ENCODE results near the gene SYPL1. TPM values are rescaled to one million over a fixed set of nuclear protein-coding genes. Genes with fewer than 3 reads are reported as not detected.
A peak's percentile ranks its signal among the peaks of the same experiment; 100 is the strongest.

SYPL1 gene
- total RNA-seq, 4 donors from 2014 or later = 119 to 165 (median 132) TPM

DNA sequence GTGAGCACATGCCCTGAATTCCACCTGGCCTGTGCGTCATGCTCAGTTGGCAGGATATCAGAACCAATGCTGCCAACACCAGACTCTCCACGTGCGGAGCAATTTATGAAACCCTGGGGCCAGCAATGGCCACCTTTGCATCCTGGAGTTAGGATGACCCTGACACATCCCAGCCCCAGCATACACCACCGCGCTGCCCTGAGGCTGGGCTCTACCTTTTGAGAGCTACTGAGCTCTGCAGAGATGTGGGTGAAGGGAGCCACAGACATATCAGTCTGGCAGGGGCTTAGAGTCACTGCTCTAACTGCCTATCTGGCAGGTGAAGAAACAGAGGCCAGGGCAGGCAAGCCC lies 41.9 kb downstream of the SYPL1 start:
- 22 to 40% methylated on average over 2 to 4 of the region's 5 CpGs for WGBS, 2 donors

GRCh38 chr7:106069471-106070200 lies 42.5 kb downstream of the SYPL1 start:
- 67 to 76% methylated on average over 6 to 8 of the region's 9 CpGs for WGBS, 2 donors
- Histone ChIP-seq H3K4me3 (replicated peaks in 1 of 3) (no peak overlapping the region), H3K27ac (peak overlapping the region; percentile 71 to 96 (median 91)), H3K36me3 (no peaks in the 10 kb centered on the region), H3K27me3 (no peaks in the 10 kb centered on the region), H3K4me1 (peaks cover 56 to 69% of the 10 kb centered on the region in 2 donors), H3K9me3 (no peaks in the 10 kb centered on the region)
- intact Hi-C loops (cut with DNase I) = loop anchor here (5.0 kb wide), 1 partner anchor 38 kb away; no protein-coding TSS in a partner anchor
- TF ChIP-seq POLR2A (IDR thresholded peaks at IDR 0.05) = peak in 1 of 2 donors; percentile 46
- TF ChIP-seq, protein P1, sequence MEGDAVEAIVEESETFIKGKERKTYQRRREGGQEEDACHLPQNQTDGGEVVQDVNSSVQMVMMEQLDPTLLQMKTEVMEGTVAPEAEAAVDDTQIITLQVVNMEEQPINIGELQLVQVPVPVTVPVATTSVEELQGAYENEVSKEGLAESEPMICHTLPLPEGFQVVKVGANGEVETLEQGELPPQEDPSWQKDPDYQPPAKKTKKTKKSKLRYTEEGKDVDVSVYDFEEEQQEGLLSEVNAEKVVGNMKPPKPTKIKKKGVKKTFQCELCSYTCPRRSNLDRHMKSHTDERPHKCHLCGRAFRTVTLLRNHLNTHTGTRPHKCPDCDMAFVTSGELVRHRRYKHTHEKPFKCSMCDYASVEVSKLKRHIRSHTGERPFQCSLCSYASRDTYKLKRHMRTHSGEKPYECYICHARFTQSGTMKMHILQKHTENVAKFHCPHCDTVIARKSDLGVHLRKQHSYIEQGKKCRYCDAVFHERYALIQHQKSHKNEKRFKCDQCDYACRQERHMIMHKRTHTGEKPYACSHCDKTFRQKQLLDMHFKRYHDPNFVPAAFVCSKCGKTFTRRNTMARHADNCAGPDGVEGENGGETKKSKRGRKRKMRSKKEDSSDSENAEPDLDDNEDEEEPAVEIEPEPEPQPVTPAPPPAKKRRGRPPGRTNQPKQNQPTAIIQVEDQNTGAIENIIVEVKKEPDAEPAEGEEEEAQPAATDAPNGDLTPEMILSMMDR (IDR thresholded peaks at IDR 0.05) = no peak
- peak; percentile 91 to 94 for DNase-seq

More for the DNA sequence above, 41.9 kb downstream of the SYPL1 start:
- DNase-seq = no peak
- Histone ChIP-seq H3K9me3 (no peaks in the 10 kb centered on the region), H3K36me3 (no peaks in the 10 kb centered on the region), H3K27me3 (no peaks in the 10 kb centered on the region), H3K27ac (peak overlapping the region; percentile 68 to 96 (median 91)), H3K4me3 (replicated peaks in 1 of 3) (no peak overlapping the region), H3K4me1 (peaks cover 50 to 63% of the 10 kb centered on the region in 2 donors)
- intact Hi-C loops (cut with DNase I) = loop anchor here (5.0 kb wide), 1 partner anchor 37 kb away; no protein-coding TSS in a partner anchor
- TF ChIP-seq, protein P1 (IDR thresholded peaks at IDR 0.05) = no peak

DNA sequence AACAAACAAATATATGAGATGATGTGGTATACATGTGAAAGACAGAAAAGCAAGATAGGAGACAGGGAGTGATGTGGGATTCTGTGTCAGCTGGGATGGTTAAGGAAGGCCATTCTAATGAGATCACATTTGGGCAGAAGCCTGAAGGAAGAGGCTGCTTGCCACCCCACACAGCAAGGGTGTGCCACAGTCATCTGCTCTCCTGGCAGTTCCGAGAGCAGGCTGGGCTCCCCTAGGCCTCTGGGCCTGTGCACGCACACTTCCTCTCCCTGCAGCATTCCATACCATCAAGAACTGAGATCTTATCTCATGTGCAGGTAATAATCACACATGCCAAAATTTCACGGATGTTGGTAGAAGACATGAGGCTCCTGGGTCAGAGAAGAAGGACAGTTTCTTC lies 43.1 kb downstream of the SYPL1 start:
- peaks cover 61 to 75% of the 10 kb centered on the region in 2 donors for H3K4me1 ChIP-seq
- no peaks in the 10 kb centered on the region for H3K27me3 ChIP-seq
- H3K27ac ChIP-seq = peak overlapping the region; percentile 71 to 96 (median 91)
- no peak for DNase-seq
- TF ChIP-seq, protein P1 (IDR thresholded peaks at IDR 0.05) = no peak
- TF ChIP-seq POLR2A (IDR thresholded peaks at IDR 0.05) = no peak
- 55 to 84% methylated on average over 3 of the region's 3 CpGs for WGBS, 2 donors
- intact Hi-C loops (cut with DNase I) = no loop called here
- no peak overlapping the region for H3K4me3 ChIP-seq (replicated peaks in 1 of 3)
- no peaks in the 10 kb centered on the region for H3K36me3 ChIP-seq
- no peaks in the 10 kb centered on the region for H3K9me3 ChIP-seq

GRCh38 chr7:106068538-106068961 lies 43.6 kb downstream of the SYPL1 start:
- Histone ChIP-seq H3K36me3 (no peaks in the 10 kb centered on the region), H3K4me3 (replicated peaks in 1 of 3) (no peak overlapping the region), H3K27me3 (no peaks in the 10 kb centered on the region), H3K9me3 (no peaks in the 10 kb centered on the region), H3K27ac (peak overlapping the region in 2 of 3 donors; percentile 91 to 96), H3K4me1 (peaks cover 61 to 73% of the 10 kb centered on the region in 2 donors)
- TF ChIP-seq, protein P1 (IDR thresholded peaks at IDR 0.05) = no peak
- no peak for TF ChIP-seq POLR2A (IDR thresholded peaks at IDR 0.05)
- WGBS, 2 donors = 95 to 96% methylated on average over 4 of the region's 4 CpGs
- intact Hi-C loops (cut with DNase I) = no loop called here
- DNase-seq = no peak

DNA sequence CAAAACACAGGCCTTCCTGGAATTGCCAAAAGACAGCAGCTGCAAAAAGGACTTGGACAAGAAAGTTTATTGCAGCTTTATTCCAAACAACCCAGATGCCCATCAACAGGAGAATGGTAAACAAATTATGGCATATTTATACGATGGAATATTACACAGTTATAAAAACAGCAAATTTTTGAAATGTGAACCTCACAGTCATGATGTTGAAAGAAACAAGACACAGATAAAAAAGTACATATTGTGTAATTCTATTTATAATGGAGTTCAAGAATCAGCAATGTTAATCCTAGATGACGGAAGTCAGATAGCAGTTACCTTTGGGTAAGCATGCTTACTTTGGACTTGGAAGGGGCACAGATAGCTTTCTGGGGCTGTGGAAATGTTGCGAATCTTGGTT lies 44.4 kb downstream of the SYPL1 start:
- 93 to 94% methylated on average over 3 of the region's 3 CpGs for WGBS, 2 donors
- Histone ChIP-seq H3K4me3 (replicated peaks in 1 of 3) (no peak overlapping the region), H3K27me3 (no peaks in the 10 kb centered on the region), H3K4me1 (peaks cover 58 to 70% of the 10 kb centered on the region in 2 donors), H3K36me3 (no peaks in the 10 kb centered on the region), H3K9me3 (no peaks in the 10 kb centered on the region), H3K27ac (peak overlapping the region in 1 of 3 donors; percentile 98)
- no peak for DNase-seq
- TF ChIP-seq POLR2A (IDR thresholded peaks at IDR 0.05) = no peak
- TF ChIP-seq, protein P1 (IDR thresholded peaks at IDR 0.05) = no peak
- intact Hi-C loops (cut with DNase I) = no loop called here

All from thyroid gland (tissue), 4 donors.